EH (cell line): ENCODE measurements around the gene ABCA3.

ENCODE experiments used
- DNase-seq: peaks from one replicate; pipeline ENCODE4 v3.0.0-alpha.2; 2015; ENCODE audit warnings: low read depth

The ABCA3 gene

GRCh38 chr16:2233872-2234812 lies 106.4 kb downstream of the ABCA3 start:
- DNase-seq, result no peak

DNA sequence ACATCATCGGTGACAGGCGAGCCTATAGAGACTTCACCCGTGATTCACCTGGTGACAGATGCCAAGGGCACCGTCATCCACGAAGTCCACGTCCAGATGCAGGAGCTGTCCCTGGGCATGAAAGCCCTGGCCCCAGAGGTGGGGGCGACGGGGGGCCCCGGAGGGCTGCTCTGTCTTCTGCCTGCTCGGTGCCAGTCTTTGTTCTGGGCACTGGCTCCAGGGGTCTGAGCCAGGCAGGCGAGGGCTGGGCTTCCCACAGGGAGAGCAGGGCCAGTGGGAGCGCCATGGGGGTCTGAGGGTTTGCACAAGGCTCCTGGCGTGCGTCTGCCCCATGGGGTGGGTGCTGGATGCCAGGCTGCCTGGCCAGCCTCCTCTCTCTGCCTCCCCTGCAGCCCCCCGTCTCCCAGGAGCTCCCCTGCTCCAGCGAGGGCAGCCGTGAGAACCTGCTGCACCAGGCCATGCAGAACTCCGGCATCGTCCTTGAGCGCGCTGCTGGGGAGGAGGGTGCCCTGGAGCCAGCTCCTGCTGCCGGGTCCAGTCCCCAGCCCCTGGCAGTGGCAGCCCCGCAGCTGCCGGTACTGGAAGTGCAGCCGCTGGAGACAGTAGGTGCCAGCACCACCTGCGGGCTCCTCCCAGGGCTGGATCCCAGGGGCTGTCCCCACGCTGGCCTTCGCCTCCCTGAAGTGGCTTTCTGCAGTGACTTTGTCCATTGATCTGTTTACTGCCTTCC lies 107.3 kb downstream of the ABCA3 start:
- no peak for DNase-seq

GRCh38 chr16:2232094-2232990 lies 108.2 kb downstream of the ABCA3 start:
- DNase-seq, result no peak

GRCh38 chr16:2231016-2231931 lies 109.3 kb downstream of the ABCA3 start:
- DNase-seq, result peak; percentile 45

- DNase-seq, result no peak
Observed at GRCh38 chr16:2230376-2230775, 110.2 kb downstream of the ABCA3 start.

GRCh38 chr16:2229632-2230250 lies 110.8 kb downstream of the ABCA3 start:
- DNase-seq, result no peak

DNA sequence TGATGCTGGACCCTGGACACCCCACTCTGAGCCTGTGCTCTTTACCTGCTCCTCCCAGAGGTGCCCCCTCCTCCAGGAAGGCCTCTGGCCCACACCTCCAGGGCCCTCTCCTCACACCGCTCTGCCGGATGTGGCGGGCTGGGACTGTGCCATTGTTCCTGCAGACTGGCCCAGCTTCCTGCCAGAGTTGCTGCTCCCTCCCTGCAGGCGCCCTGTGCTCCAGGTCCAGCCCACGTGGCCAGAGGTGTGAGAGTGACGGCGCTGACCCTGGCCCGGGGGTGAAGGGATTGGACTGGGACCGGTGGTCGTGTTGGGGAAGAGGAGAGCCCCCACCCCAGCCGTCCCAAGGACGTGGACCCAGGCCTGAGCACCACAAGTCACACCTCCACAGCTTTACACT lies 111.4 kb downstream of the ABCA3 start:
- no peak for DNase-seq

GRCh38 chr16:2228161-2228824 lies 112.2 kb downstream of the ABCA3 start:
- DNase-seq, result no peak

DNA sequence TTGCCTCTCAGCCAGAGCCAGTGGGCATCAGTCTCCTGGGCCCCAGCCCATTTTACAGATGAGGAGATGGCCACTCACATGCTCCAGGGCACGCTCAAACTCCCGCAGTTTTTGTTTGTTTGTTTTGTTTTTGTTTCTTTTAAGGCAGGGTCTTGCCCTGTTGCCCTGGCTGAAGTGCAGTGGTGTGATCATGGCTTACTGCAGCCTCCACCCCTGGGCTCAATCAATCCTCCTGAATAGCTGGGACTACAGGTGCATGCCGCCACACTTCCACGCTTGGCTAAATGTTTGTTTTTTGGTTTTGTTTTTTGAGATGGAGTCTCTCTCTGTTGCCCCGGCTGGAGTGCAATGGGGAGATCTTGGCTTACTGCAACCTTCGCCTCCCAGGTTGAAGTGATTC lies 113.6 kb downstream of the ABCA3 start:
- no peak for DNase-seq

DNA sequence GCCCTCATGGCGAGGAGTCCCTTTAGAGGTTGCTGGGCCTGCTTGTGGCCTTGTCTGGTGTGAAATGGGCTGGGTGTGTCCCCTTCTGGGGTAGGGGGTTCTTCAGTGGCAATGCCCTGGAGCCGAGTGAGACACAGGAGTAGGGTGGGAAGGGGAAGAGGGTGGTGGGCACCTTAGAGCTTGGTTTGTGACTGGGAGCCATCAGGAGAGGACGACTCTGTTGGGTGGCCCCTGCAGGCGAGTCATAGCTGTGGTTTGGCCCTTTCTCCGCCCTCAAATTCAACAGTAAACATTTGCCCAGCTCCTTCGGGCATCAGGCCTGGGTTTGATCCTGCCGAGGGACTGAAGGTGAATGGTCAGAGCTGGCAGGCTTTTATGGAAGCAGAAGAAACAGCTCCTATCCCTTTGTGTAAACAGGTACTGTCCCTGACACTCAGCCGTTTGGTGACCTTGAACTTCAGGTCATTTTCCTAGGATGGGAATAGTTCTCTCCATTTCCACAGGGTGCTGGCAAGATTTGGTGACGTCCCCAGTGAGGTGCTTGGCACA lies 114.2 kb downstream of the ABCA3 start:
- DNase-seq, result peak; percentile 21
